ENCODE measurements around the gene C5orf34. TPM values are rescaled to one million over a fixed set of nuclear protein-coding genes. Genes with fewer than 3 reads are reported as not detected.
"Not testable (repeated sequence)": the region's sequence is repeated elsewhere in the genome, so short reads cannot be mapped to it uniquely, and the experiment has no call there.

The C5orf34 gene
- total RNA-seq, 1 experiment from 2014 or later, result 21.8 TPM

DNA sequence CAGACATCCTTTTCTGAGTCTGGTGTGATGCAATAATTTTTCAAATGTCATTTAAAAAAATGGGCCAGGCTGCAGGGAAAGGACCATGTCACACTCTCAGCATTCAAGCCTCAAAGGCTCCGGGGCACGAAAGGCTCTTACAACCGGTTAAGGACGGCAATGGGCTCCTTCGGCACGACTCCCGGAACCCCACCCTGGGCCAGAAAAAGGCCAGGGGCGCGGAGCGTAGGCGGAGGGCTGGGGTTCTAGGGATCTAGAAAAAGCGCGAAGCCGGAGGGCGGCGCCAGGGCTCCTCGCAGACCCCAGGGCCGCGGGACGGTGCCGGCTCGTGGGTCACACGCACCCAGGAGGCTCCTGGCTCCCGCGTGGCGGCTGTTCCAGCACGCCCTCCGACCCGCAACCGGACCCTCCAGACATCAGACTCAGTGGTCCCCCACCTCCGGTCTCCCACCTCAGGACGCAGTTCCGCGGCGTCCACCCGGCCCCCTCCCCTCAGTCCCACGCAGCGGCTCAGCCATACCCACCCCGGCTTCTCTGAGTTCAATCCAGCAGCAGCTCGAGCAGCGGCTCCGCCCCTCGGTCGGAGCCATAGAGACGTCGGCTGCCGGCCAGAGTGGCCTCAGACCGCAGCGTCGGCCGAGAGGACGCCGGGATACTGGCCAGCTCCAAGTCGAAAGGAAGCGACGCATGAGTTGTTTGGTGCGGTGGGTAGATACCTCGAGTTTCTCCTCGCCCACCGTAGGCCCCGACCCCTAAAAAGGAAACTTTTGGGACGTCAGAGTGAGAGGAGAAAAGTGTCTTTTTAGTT lies 31.4 kb downstream of the C5orf34 start, which contains the start of gene TMEM267:
Gene TMEM267 (minus strand): TSS at position 568 of the 808 bp plus-strand sequence. CDS start 29,896 bp downstream, outside the sequence.
- Histone ChIP-seq H3K79me2 (ENCODE audit: low read length) (peaks cover 41% of the 10 kb centered on the region), H3K27me3 (ENCODE audit: low read length) (no peaks in the 10 kb centered on the region), H3K4me1 (ENCODE audit: low read length) (peaks cover 34% of the 10 kb centered on the region), H3K9ac (ENCODE audit: low read length) (peak within 1 kb of the TSS; percentile 89), H2AFZ (ENCODE audit: low read length) (peak within 1 kb of the TSS; percentile 68), H3K36me3 (ENCODE audit: insufficient read depth, low read length) (no peaks in the 10 kb centered on the region; the same call in 1 of the 2 replicates), H3K27ac (ENCODE audit: low read length) (peak within 1 kb of the TSS; percentile 85), H3K4me2 (ENCODE audit: low read depth, low read length, poor library complexity, severe bottlenecking) (peak within 1 kb of the TSS; percentile 92), H3K4me3 (ENCODE audit: low read length) (peak within 1 kb of the TSS; percentile 85), H3K9me2 (replicated peaks; ENCODE audit: insufficient read depth, low read length) (no peaks in the 10 kb centered on the region), H3K9me3 (ENCODE audit: low read length) (no peaks in the 10 kb centered on the region), H4K20me1 (ENCODE audit: insufficient read depth, low read depth, low read length) (no peaks in the 10 kb centered on the region)
- peak; percentile 96 for DNase-seq

DNA sequence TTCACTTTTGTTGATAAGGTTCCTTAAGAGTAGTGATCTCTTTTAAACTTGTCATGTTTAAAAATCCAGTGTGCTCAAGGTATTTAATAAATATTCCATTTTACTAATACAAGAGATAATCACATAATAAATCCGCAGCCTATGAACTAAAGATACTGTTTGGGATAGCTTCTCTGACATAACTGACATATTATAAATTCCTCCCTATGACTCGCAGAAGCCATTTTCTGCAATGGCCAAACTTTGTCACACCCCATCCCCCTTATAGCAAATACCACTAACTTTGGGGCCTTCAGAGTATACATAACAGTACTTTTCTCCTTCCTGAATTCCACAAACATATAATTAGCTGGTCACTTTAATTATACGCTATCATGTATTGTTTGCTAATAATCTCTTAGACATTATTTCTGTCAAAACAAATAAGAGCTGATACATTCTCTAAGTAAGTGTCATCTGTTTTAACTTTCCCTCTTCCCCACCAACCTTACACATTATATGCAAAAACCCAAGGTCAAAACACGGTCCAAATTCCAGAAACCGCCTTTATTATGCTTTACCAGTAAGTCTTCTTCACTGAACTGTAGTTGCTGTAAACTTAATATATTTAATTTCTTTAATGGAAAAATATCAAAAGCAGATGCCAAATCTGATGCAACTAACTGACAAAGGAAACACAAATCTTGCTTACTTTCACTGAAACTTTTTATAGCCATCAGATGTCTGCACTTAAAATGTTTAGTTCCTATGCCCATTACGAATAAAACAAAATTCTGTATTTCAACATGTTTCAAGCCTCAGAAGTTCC lies 32.3 kb downstream of the C5orf34 start:
- peak overlapping the region; percentile 85 for H3K4me3 ChIP-seq (ENCODE audit: low read length)

DNA sequence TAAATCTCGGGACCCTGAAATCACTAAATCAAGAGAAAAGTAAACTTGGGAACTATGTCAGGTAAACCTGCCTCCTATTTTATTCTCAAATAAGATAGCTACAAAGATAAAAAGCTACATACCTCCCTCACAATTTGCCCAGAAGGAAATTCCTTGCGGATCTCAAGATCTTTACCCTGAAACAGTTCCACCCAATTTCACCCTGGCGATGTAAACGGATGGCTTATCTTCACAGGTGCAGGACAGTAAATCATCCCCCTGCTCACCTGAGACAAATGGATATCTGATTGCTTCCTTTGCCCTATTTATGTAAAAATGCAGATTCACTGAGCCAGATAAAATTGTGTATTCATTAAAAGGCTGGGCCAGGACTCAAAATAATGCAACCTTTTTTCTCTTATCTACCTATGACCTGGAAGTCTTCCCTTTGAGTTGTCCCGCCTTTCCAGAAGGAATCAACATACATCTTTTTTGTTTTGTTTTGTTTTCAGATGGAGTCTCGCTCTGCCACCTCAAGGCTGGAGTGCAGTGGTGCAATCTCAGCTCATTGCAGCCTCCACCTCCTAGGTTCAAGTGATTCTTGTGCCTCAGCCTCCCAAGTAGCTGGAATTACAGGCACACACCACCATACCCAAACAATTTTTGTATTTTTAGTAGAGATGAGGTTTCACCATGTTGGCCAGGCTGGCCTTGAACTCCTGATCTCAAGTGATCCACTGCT lies 45.1 kb downstream of the C5orf34 start:
- H2AFZ ChIP-seq (ENCODE audit: low read length), result no peak overlapping the region
- H3K4me3 ChIP-seq (ENCODE audit: low read length), result no peak overlapping the region
- no peak overlapping the region for H3K4me2 ChIP-seq (ENCODE audit: low read depth, low read length, poor library complexity, severe bottlenecking)
- no peak overlapping the region for H3K9ac ChIP-seq (ENCODE audit: low read length)
- H3K36me3 ChIP-seq (ENCODE audit: insufficient read depth, low read length), result peaks cover 37% of the 10 kb centered on the region
- H3K27me3 ChIP-seq (ENCODE audit: low read length), result no peaks in the 10 kb centered on the region
- no peaks in the 10 kb centered on the region for H4K20me1 ChIP-seq (ENCODE audit: insufficient read depth, low read depth, low read length)
- no peaks in the 10 kb centered on the region for H3K9me2 ChIP-seq (replicated peaks; ENCODE audit: insufficient read depth, low read length)
- no peak for DNase-seq
- peaks cover 58% of the 10 kb centered on the region for H3K79me2 ChIP-seq (ENCODE audit: low read length)
- peaks cover 18% of the 10 kb centered on the region; the same call in 1 of the 2 replicates for H3K9me3 ChIP-seq (ENCODE audit: low read length)
- no peak overlapping the region for H3K27ac ChIP-seq (ENCODE audit: low read length)
- no peaks in the 10 kb centered on the region for H3K4me1 ChIP-seq (ENCODE audit: low read length)

More for the DNA sequence above, 32.3 kb downstream of the C5orf34 start:
- H3K9me2 ChIP-seq (replicated peaks; ENCODE audit: insufficient read depth, low read length), result no peaks in the 10 kb centered on the region
- peak overlapping the region; percentile 85 for H3K27ac ChIP-seq (ENCODE audit: low read length)
- H3K4me2 ChIP-seq (ENCODE audit: low read depth, low read length, poor library complexity, severe bottlenecking), result peak overlapping the region; percentile 92
- H3K9ac ChIP-seq (ENCODE audit: low read length), result peak overlapping the region; percentile 89
- H2AFZ ChIP-seq (ENCODE audit: low read length), result no peak overlapping the region
- peak; percentile 56 for DNase-seq
- H3K4me1 ChIP-seq (ENCODE audit: low read length), result peaks cover 33% of the 10 kb centered on the region
- H3K79me2 ChIP-seq (ENCODE audit: low read length), result peaks cover 50% of the 10 kb centered on the region
- H3K27me3 ChIP-seq (ENCODE audit: low read length), result no peaks in the 10 kb centered on the region
- no peaks in the 10 kb centered on the region for H3K36me3 ChIP-seq (ENCODE audit: insufficient read depth, low read length)
- H4K20me1 ChIP-seq (ENCODE audit: insufficient read depth, low read depth, low read length), result no peaks in the 10 kb centered on the region
- no peaks in the 10 kb centered on the region for H3K9me3 ChIP-seq (ENCODE audit: low read length)

DNA sequence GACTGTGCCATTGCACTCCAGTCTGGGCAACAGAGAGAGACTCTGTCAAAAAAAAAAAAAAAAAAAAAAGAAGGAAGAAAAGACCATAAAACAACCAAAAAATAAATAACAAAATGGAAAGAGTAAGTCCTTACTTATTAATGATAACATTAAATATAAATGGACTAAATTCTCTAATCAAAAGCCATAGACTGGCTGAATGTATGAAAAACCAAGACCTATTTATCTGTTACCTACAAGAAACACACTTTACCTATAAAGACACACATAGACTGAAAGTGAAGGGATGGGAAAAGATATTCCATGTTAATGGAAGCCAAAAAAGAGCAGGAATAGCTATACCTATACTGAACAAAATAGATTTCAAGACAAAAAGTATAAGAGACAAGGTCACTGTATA lies 47.8 kb downstream of the C5orf34 start:
- no peak for DNase-seq
- no peak overlapping the region for H3K27ac ChIP-seq (ENCODE audit: low read length)
- no peak overlapping the region for H3K9ac ChIP-seq (ENCODE audit: low read length)
- H3K4me2 ChIP-seq (ENCODE audit: low read depth, low read length, poor library complexity, severe bottlenecking), result no peak overlapping the region
- peaks cover 18% of the 10 kb centered on the region; the same call in 1 of the 2 replicates for H3K9me3 ChIP-seq (ENCODE audit: low read length)
- no peaks in the 10 kb centered on the region for H4K20me1 ChIP-seq (ENCODE audit: insufficient read depth, low read depth, low read length)
- H3K4me1 ChIP-seq (ENCODE audit: low read length), result no peaks in the 10 kb centered on the region
- H2AFZ ChIP-seq (ENCODE audit: low read length), result no peak overlapping the region
- peaks cover 35% of the 10 kb centered on the region for H3K36me3 ChIP-seq (ENCODE audit: insufficient read depth, low read length)
- H3K9me2 ChIP-seq (replicated peaks; ENCODE audit: insufficient read depth, low read length), result no peaks in the 10 kb centered on the region
- H3K27me3 ChIP-seq (ENCODE audit: low read length), result no peaks in the 10 kb centered on the region
- peaks cover 56% of the 10 kb centered on the region for H3K79me2 ChIP-seq (ENCODE audit: low read length)
- H3K4me3 ChIP-seq (ENCODE audit: low read length), result no peak overlapping the region

DNA sequence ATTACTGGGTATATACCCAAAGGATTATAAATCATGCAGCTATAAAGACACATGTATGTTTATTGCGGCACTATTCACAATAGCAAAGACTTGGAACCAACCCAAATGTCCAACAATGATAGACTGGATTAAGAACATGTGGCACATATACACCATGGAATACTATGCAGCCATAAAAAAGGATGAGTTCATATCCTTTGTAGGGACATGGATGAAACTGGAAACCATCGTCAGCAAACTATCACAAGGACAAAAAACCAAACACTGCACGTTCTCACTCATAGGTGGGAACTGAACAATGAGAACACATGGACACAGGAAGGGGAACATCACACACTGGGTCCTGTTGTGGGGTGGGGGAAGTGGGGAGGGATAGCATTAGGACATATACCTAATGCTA lies 49.5 kb downstream of the C5orf34 start:
- H3K4me3 ChIP-seq (ENCODE audit: low read length); DNase-seq; H4K20me1 ChIP-seq (ENCODE audit: insufficient read depth, low read depth, low read length); H3K4me1 ChIP-seq (ENCODE audit: low read length); H3K9ac ChIP-seq (ENCODE audit: low read length); H3K27ac ChIP-seq (ENCODE audit: low read length); H3K9me2 ChIP-seq (replicated peaks; ENCODE audit: insufficient read depth, low read length); H3K4me2 ChIP-seq (ENCODE audit: low read depth, low read length, poor library complexity, severe bottlenecking); H2AFZ ChIP-seq (ENCODE audit: low read length); H3K27me3 ChIP-seq (ENCODE audit: low read length): not testable (repeated sequence)
- Histone ChIP-seq H3K9me3 (ENCODE audit: low read length) (peaks cover 11% of the 10 kb centered on the region; the same call in 1 of the 2 replicates), H3K36me3 (ENCODE audit: insufficient read depth, low read length) (peaks cover 42% of the 10 kb centered on the region), H3K79me2 (ENCODE audit: low read length) (peaks cover 60% of the 10 kb centered on the region)

DNA sequence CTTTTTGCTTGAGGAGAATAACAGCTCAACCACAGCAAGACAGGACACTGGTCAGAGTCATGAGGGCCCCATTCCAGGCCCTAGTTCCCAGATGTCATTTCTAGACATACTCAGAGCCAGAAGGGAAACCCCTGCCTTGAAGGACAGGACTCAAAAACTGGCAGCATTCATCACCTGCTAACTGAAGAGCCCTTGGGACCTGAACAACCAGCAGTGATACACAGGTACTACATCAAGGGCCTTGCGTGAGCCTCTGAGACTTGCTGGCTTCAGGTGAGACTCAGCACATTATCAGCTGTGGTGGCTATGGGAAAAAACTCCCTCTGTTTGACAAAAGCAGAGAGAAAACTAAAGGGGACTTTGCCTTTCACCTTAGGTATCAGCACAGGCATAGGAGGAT lies 53.9 kb downstream of the C5orf34 start:
- Histone ChIP-seq H3K79me2 (ENCODE audit: low read length) (peaks cover 45% of the 10 kb centered on the region), H3K9ac (ENCODE audit: low read length) (no peak overlapping the region), H2AFZ (ENCODE audit: low read length) (no peak overlapping the region), H3K4me2 (ENCODE audit: low read depth, low read length, poor library complexity, severe bottlenecking) (no peak overlapping the region), H3K4me3 (ENCODE audit: low read length) (no peak overlapping the region), H3K9me3 (ENCODE audit: low read length) (peaks cover 5% of the 10 kb centered on the region), H3K4me1 (ENCODE audit: low read length) (no peaks in the 10 kb centered on the region), H4K20me1 (ENCODE audit: insufficient read depth, low read depth, low read length) (no peaks in the 10 kb centered on the region), H3K27me3 (ENCODE audit: low read length) (no peaks in the 10 kb centered on the region), H3K27ac (ENCODE audit: low read length) (no peak overlapping the region), H3K36me3 (ENCODE audit: insufficient read depth, low read length) (peaks cover 42% of the 10 kb centered on the region), H3K9me2 (replicated peaks; ENCODE audit: insufficient read depth, low read length) (no peaks in the 10 kb centered on the region)
- no peak for DNase-seq

DNA sequence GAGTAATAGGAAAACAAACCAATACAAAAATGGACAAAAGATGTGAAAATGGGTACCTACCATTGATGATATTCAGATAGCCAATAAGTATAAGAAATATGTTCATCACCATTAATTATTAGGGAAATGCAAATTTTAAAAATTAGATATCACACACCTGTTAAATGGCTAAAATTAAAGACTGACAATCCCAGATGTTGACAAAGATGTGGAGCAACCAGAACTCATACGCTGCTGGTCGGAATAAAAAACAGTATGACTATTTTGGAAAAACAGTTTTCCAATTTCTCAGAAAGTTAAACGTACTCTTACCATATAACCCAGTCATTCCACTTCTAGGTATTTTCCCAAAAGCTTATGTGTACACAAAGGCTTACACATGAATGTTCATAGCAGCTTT lies 58.4 kb downstream of the C5orf34 start:
- no peak overlapping the region for H2AFZ ChIP-seq (ENCODE audit: low read length)
- H3K4me2 ChIP-seq (ENCODE audit: low read depth, low read length, poor library complexity, severe bottlenecking), result no peak overlapping the region
- no peak overlapping the region for H3K9ac ChIP-seq (ENCODE audit: low read length)
- H3K27ac ChIP-seq (ENCODE audit: low read length), result no peak overlapping the region
- no peak overlapping the region for H3K4me3 ChIP-seq (ENCODE audit: low read length)
- H4K20me1 ChIP-seq (ENCODE audit: insufficient read depth, low read depth, low read length), result no peaks in the 10 kb centered on the region
- H3K9me2 ChIP-seq (replicated peaks; ENCODE audit: insufficient read depth, low read length), result no peaks in the 10 kb centered on the region
- peaks cover 36% of the 10 kb centered on the region for H3K79me2 ChIP-seq (ENCODE audit: low read length)
- no peak for DNase-seq
- H3K4me1 ChIP-seq (ENCODE audit: low read length), result no peaks in the 10 kb centered on the region
- H3K27me3 ChIP-seq (ENCODE audit: low read length), result no peaks in the 10 kb centered on the region
- peaks cover 35% of the 10 kb centered on the region for H3K36me3 ChIP-seq (ENCODE audit: insufficient read depth, low read length)
- H3K9me3 ChIP-seq (ENCODE audit: low read length), result peaks cover 5% of the 10 kb centered on the region

Data from Karpas-422 (cell line).